Activated CD8-positive, alpha-beta memory T cell treated with anti-CD3 and anti-CD28 coated beads, Interleukin-2, amount 10 ng/mL, durations not matched to agents 7 days and 5 days (primary cell): Measurements from ENCODE around the gene SAMD11. TPM values are rescaled to one million over a fixed set of nuclear protein-coding genes. Genes with fewer than 3 reads are reported as not detected.

Experiments used
- ATAC-seq: fragments of 150-1000 bp; cut with Tn5 transposase; one replicate; pipeline ENCODE4 v1.10.0; 2021; ENCODE audit warnings: moderate library complexity
- CTCF ChIA-PET: fragments of 350-600 bp; sonication (Branson Sonifier 250); formaldehyde crosslinking; loops from one replicate; lab custom pipeline; 2021; ENCODE audit warnings: antibody characterized with exemption; lab: Charles Lee
- DNase-seq: peaks from one replicate; pipeline ENCODE4 v3.0.0-alpha.2; 2020
- H3K27ac Mint-ChIP-seq: one replicate; pipeline ENCODE4 v1.8.0; 2021; ENCODE audit warnings: mild to moderate bottlenecking, mixed read lengths
- H3K27me3 Mint-ChIP-seq: one replicate; pipeline ENCODE4 v1.8.0; 2021; ENCODE audit warnings: mixed read lengths
- H3K36me3 Mint-ChIP-seq: one replicate; pipeline ENCODE4 v1.8.0; 2021; ENCODE audit warnings: mild to moderate bottlenecking, mixed read lengths
- H3K4me1 Mint-ChIP-seq: one replicate; pipeline ENCODE4 v1.8.0; 2021; ENCODE audit warnings: mixed read lengths
- H3K4me3 Mint-ChIP-seq: one replicate; pipeline ENCODE4 v1.8.0; 2021; ENCODE audit warnings: mild to moderate bottlenecking, moderate library complexity, mixed read lengths
- H3K9me3 Mint-ChIP-seq: one replicate; pipeline ENCODE4 v1.8.0; 2022; ENCODE audit warnings: low read depth, mixed read lengths
- total RNA-seq, 2 experiments: library from RNA; stranded (reverse); gene quantifications; one replicate each; pipeline ENCODE4 v1.2.3, GENCODE V29; 2021

Gene SAMD11
- total RNA-seq, 2 experiments from 2014 or later: 0.61 TPM; not detected in 1

- Mint-ChIP-seq H3K27ac (no peak overlapping the region), H3K9me3 (no peaks in the 10 kb centered on the region), H3K36me3 (no peaks in the 10 kb centered on the region), H3K4me3 (no peak overlapping the region), H3K4me1 (peaks cover 8% of the 10 kb centered on the region), H3K27me3 (peaks cover 44% of the 10 kb centered on the region)
- no peak for DNase-seq
- CTCF ChIA-PET: interaction anchor here (1.0 kb wide), 1 partner anchor 11 kb away, joined by 3 read pairs; no protein-coding TSS in a partner anchor
- no peak for ATAC-seq
Measured at GRCh38 chr1:915295-916172, 8.2 kb upstream of the SAMD11 start.

GRCh38 chr1:916173-917075, 7.3 kb upstream of the SAMD11 start:
- H3K9me3 Mint-ChIP-seq: no peaks in the 10 kb centered on the region
- ATAC-seq: no peak
- no peaks in the 10 kb centered on the region for H3K36me3 Mint-ChIP-seq
- DNase-seq: no peak
- peaks cover 13% of the 10 kb centered on the region for H3K4me1 Mint-ChIP-seq
- no peak overlapping the region for H3K4me3 Mint-ChIP-seq
- no peak overlapping the region for H3K27ac Mint-ChIP-seq
- H3K27me3 Mint-ChIP-seq: peaks cover 41% of the 10 kb centered on the region
- CTCF ChIA-PET: interaction anchor here (0.9 kb wide), 1 partner anchor 22 kb away, joined by 3 read pairs; no protein-coding TSS in a partner anchor

DNA sequence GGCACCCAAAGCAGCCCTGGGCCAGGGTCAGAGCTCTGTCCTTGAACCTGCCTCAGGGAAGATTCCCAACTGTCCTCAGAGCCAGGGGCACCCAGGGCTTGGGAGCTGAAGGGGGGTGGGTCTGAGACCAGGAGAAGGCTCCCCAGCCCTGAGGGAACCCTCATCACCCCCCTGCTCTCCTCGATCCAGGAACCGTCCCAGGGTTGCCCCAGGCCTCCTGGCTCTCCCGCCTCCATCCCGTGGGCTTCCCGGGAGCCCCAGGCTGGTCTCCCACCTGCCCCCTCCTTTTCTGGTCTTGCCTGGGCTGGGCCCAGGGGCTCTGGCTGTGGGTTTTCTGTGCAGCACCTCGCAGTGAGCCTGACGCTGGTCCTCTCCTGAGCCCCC, 6.7 kb upstream of the SAMD11 start:
- Mint-ChIP-seq H3K4me3 (no peak overlapping the region), H3K27me3 (peaks cover 42% of the 10 kb centered on the region), H3K36me3 (no peaks in the 10 kb centered on the region), H3K9me3 (no peaks in the 10 kb centered on the region), H3K27ac (no peak overlapping the region), H3K4me1 (peaks cover 16% of the 10 kb centered on the region)
- no peak for ATAC-seq
- CTCF ChIA-PET: interaction anchor here (0.9 kb wide), 1 partner anchor 21 kb away, joined by 3 read pairs; no protein-coding TSS in a partner anchor
- no peak for DNase-seq

GRCh38 chr1:917466-918091, 6.1 kb upstream of the SAMD11 start:
- peaks cover 42% of the 10 kb centered on the region for H3K27me3 Mint-ChIP-seq
- no peak overlapping the region for H3K27ac Mint-ChIP-seq
- H3K9me3 Mint-ChIP-seq: no peaks in the 10 kb centered on the region
- H3K4me1 Mint-ChIP-seq: peaks cover 12% of the 10 kb centered on the region
- CTCF ChIA-PET: interaction anchor here (1.3 kb wide), 1 partner anchor 12 kb away, joined by 3 read pairs; no protein-coding TSS in a partner anchor
- ATAC-seq: no peak
- no peaks in the 10 kb centered on the region for H3K36me3 Mint-ChIP-seq
- no peak overlapping the region for H3K4me3 Mint-ChIP-seq
- DNase-seq: no peak

DNA sequence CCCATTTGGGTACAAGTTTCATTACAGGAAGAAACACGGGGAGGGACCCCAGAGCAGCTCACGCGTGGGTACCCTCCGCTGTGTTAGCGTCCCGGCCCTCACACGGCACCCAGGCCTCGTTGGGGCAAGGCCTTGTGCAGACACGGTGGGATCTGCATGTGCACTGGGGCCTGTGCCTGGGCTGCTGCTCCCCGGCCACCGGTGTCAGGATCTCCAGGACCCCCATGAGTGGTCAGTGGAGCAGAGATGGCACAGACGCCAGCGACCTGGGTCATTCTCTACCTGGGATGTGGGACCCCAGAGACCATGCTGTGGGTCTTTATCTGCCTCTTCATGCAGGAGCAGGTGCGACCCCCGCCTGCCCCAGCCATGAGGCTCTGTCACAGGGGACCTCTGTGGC, 5.4 kb upstream of the SAMD11 start:
- CTCF ChIA-PET: interaction anchor here (1.3 to 1.5 kb wide), 2 partner anchors 13 to 49 kb away, joined by 3 read pairs; no protein-coding TSS in a partner anchor
- Mint-ChIP-seq H3K9me3 (no peaks in the 10 kb centered on the region), H3K4me3 (no peak overlapping the region), H3K36me3 (no peaks in the 10 kb centered on the region), H3K27me3 (peaks cover 43% of the 10 kb centered on the region), H3K4me1 (peaks cover 12% of the 10 kb centered on the region), H3K27ac (no peak overlapping the region)
- DNase-seq (no peak), ATAC-seq (no peak)

GRCh38 chr1:918843-919242, 4.9 kb upstream of the SAMD11 start:
- peaks cover 41% of the 10 kb centered on the region for H3K27me3 Mint-ChIP-seq
- no peaks in the 10 kb centered on the region for H3K9me3 Mint-ChIP-seq
- H3K36me3 Mint-ChIP-seq: no peaks in the 10 kb centered on the region
- H3K4me3 Mint-ChIP-seq: no peak overlapping the region
- CTCF ChIA-PET: interaction anchor here (1.3 to 1.5 kb wide), 2 partner anchors 14 to 49 kb away, joined by 3 read pairs; no protein-coding TSS in a partner anchor
- H3K27ac Mint-ChIP-seq: no peak overlapping the region
- no peak for DNase-seq
- H3K4me1 Mint-ChIP-seq: peaks cover 13% of the 10 kb centered on the region
- no peak for ATAC-seq

GRCh38 chr1:919271-919872, 4.4 kb upstream of the SAMD11 start:
- Mint-ChIP-seq H3K27me3 (peaks cover 41% of the 10 kb centered on the region), H3K4me3 (no peak overlapping the region), H3K27ac (no peak overlapping the region), H3K36me3 (no peaks in the 10 kb centered on the region), H3K4me1 (peaks cover 13% of the 10 kb centered on the region), H3K9me3 (no peaks in the 10 kb centered on the region)
- CTCF ChIA-PET: interaction anchor here (1.5 kb wide), 1 partner anchor 50 kb away, joined by 3 read pairs; no protein-coding TSS in a partner anchor
- ATAC-seq (no peak), DNase-seq (no peak)

- DNase-seq (no peak), ATAC-seq (no peak)
- H3K9me3 Mint-ChIP-seq: no peaks in the 10 kb centered on the region
- peaks cover 45% of the 10 kb centered on the region for H3K27me3 Mint-ChIP-seq
- H3K27ac Mint-ChIP-seq: no peak overlapping the region
- no peak overlapping the region for H3K4me3 Mint-ChIP-seq
- H3K36me3 Mint-ChIP-seq: no peaks in the 10 kb centered on the region
- H3K4me1 Mint-ChIP-seq: peaks cover 13% of the 10 kb centered on the region
- CTCF ChIA-PET: no interaction called here
Measured at GRCh38 chr1:920010-920409, 3.7 kb upstream of the SAMD11 start.

DNA sequence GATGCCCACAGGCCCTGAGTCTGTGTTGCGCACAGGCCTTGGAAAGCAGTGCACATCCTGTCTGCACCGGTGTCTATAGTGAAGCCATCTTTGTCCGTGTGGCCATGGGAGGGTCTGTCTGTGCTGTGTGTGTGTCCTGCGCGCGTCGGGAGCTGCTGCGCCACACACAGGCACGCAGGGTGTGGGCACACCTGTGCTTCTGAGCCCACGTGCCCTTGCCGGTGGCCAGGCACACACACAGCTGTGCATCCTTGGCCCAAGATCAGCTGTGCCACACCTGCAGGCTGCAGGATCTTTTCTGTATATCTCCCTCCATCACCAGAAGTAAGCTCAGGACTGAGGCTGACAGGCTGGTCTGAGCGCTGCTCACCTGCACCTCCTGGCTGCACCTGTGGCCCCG, 3.2 kb upstream of the SAMD11 start:
- no peaks in the 10 kb centered on the region for H3K36me3 Mint-ChIP-seq
- ATAC-seq (no peak), DNase-seq (no peak)
- H3K4me1 Mint-ChIP-seq: peaks cover 13% of the 10 kb centered on the region
- CTCF ChIA-PET: no interaction called here
- no peak overlapping the region for H3K27ac Mint-ChIP-seq
- H3K27me3 Mint-ChIP-seq: peaks cover 46% of the 10 kb centered on the region
- H3K9me3 Mint-ChIP-seq: no peaks in the 10 kb centered on the region
- H3K4me3 Mint-ChIP-seq: no peak overlapping the region

- ATAC-seq: peak; percentile 46
- CTCF ChIA-PET: no interaction called here
- DNase-seq: no peak
- peaks cover 53% of the 10 kb centered on the region for H3K27me3 Mint-ChIP-seq
- H3K4me3 Mint-ChIP-seq: no peak overlapping the region
- no peak overlapping the region for H3K27ac Mint-ChIP-seq
- no peaks in the 10 kb centered on the region for H3K36me3 Mint-ChIP-seq
- peaks cover 13% of the 10 kb centered on the region for H3K4me1 Mint-ChIP-seq
- H3K9me3 Mint-ChIP-seq: no peaks in the 10 kb centered on the region
Measured at GRCh38 chr1:921011-921837, 2.5 kb upstream of the SAMD11 start.

- no peaks in the 10 kb centered on the region for H3K36me3 Mint-ChIP-seq
- H3K27me3 Mint-ChIP-seq: peaks cover 66% of the 10 kb centered on the region
- no peak overlapping the region for H3K4me3 Mint-ChIP-seq
- no peaks in the 10 kb centered on the region for H3K9me3 Mint-ChIP-seq
- CTCF ChIA-PET: no interaction called here
- ATAC-seq (no peak), DNase-seq (no peak)
- H3K4me1 Mint-ChIP-seq: peaks cover 13% of the 10 kb centered on the region
- no peak overlapping the region for H3K27ac Mint-ChIP-seq
Measured at GRCh38 chr1:923991-924655, 400 bp downstream of the SAMD11 start.
